Medulla oblongata (tissue), 1 donor: ENCODE data around the gene RNF208.

Experiments used
- DNase-seq: peaks from one replicate; pipeline ENCODE4 v3.0.0-alpha.2; 2015; ENCODE audit errors: extremely low spot score

RNF208 gene

DNA sequence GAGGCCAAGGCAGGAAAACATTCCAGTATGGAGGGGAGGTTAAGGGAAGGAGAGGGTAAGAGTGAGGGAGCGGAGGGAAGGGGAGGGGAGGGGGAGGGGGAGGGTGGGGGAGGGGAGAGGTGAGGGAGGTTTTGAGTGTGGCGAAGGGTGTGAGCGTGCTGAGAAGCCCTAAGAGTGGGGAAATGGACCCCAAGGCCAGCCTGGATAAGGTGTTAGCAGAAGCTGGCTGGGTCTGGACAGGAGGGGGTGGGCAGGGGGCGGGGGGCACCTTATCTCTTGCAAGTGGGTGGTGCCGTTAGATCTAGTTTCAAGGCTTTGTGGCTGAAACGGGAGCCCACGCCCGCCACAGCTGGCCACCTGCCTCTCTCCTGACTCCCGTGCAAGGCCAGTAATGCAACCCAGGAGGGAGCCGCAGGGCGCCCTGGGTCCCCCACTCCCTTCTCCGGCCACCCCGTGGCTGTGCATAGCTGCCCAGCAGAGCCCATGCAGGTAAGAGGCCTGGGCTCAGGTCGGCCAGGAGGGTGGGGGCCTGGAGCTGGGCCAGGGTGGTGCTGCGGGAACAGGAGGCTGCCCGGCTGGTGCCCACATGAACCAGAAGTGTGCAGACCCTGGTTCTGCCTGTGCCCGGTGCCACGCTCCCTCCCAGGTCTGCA lies 5.9 kb upstream of the RNF208 start:
- no peak for DNase-seq

- peak; percentile 71 for DNase-seq
Measured at GRCh38 chr9:137227054-137227852, 5.2 kb upstream of the RNF208 start, which contains the start of gene RNF224. Gene RNF224 (plus strand): TSS chr9:137227502. CDS start chr9:137228336, 834 bp downstream.

DNA sequence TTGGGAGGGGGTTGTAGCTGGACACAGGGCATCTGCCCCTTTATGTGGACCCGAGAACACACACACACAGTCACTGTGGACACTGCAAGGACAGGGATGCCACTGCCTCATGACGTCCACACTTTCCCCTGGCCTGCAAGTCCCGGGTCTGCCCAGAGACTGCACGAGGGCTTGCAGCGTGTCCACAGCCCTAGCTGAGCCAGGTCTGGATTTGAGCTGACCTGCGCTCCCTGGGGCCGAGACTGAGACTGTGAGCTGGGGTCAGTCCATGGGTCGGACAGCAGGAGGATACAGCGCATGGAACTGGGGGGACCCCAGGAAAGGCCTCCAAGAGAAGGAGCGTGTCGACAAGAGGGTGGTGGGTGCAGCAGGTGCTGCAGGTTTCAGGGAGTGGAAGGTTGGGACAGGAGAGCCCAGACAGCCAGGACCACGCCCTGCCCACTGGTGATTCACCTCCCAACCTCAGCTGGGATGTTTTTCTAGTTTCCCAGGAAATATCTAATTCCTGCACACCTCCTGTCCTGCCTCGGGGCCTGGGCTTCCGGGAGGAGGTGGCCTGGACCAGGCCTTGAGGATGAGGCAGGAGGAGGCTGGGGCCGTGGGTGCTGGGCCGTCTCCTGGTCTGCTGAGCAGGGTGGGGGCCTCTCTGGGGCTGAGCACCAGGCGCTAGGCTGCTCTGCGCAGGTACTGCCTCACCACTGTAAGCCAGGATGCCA lies 4.5 kb upstream of the RNF208 start:
- no peak for DNase-seq

- no peak for DNase-seq
Measured at GRCh38 chr9:137225699-137226331, 3.8 kb upstream of the RNF208 start.

DNA sequence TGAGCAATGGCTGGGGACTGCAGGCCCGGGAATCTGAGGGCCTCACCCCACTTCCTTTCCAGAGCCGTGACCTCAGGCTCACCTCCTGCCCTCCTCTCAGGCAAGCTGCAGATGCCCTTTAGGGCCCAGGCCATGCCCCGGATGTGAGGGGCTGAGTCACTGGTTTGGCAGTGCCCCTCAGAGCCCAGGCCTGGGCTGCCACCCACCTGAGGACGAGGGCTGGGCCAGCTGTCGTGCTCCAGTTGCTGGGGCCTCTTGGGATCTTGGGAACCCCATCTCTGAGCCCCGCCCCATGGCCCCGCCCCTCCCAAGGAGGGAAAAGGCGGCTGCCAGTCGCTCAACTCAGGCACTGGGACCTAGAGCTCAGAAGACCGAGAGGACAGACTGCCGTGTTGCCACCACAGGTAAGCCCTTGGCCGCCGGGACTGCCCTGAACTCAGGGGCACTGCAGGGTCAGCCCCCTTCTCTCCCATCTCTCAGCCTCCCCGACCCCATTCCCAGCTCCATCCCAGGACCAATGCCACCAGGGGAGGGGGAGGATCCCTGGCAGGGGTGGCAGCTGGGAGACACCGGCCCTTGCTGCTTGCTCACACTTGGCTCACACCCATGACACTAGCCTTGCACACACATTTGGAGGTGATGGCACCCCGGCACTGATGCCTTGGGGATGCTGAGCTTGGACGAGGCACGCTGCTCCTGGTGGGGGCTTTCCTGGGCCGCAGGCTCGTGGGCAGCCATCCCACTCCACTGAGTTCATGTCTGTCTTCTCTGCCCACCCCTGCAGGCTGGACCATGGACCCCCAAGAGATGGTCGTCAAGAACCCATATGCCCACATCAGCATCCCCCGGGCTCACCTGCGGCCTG lies 3.0 kb upstream of the RNF208 start, which contains the start of gene CYSRT1:
TSS of gene CYSRT1 (plus strand) at position 345 of the 865 bp plus-strand sequence. CDS start at position 793, 448 bp downstream.
- DNase-seq: no peak

DNA sequence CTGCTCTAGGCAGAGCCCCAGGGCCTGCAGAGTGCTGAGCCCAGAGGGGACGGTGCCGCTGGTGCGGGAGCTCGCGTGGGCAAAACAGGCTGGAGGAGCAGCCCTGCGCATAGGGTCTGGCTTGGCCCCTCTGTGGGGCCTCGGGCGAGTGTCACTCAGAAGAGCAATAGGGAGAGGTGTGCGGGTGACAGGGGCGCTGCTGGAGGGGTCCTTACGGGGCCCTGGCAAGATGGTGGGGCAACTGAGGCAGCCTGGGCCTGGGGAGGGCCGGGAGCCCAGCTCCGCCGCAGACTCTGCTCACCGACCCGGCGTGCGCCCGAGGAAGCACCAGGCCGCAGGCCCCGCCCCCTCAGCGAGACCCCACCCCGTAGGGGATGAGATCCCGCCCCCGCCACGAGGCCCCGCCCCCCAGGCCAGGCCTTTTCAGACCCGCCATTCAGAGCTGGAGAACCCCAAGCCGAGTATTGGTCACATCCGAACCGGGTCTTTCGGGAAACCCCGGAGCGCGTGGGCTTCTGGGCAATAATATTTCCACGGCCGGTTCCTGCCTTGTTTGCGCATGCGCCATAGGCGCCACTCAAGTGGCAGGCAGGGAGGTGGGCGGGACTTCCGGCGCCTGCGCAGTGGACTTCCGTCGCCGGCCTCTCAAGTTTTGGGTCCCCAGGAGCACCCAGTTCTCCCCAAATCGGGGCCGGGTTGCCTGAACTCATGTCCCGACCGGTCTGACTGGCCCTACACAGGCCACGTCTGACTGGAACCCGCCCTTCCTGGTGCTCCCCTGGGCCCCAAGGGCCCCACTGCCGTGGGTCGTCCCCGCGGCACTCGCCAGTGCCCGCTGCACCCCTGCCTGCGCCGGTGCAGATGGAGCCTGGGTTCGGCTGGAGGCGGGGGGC lies 1.3 kb upstream of the RNF208 start:
- DNase-seq: peak; percentile 98

DNA sequence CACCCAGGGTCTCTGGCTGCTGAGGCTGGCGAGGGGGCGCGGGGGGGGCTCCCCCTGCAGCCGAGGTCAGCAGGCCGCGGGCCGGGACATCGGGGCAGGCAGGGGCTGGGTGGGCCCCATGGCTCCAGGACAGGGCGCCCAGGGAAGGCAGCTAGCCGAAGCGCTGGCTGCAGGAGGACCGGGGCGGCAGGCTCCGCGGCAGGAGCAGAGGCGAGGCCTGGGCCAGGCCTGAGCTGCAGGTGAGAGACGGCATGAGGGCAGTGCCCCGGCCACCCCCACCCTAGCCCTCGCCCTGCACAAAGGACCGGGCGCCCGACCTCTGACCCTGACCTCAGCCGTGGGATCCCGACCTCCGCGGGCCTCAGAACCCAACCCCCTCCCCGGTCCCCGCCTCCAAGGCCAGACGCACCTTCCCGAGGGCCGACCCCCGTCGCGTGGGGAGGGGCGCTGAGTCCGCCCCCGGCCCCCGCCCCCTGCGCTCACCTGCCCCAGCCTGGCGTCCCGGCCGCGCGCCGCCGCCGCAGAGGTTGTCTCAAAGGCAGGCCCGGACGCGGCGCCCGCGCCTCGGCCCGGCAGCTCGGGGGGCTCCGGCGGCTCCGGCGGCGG lies 431 bp downstream of the RNF208 start:
- no peak for DNase-seq

DNA sequence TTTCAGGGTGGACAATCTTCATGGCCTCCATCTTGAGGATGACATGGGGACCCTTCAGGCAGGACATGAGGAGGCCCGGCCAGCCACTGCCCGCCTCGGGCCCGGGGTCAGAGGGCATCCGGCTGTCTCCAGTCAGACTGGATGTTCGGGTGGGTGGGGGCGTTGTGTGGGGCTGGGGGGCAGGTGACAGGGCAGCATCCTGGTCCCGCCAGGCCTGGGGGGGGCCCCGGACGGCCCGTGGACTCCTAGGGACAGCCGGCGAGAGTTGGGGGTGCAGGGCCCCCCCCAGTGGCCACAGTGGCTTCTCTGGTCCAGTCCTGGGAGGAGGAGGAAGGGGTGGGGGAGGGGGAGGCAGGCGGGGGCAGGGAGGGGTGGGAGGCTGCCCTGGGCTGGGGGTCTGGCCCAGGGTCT lies 940 bp downstream of the RNF208 start:
- no peak for DNase-seq

GRCh38 chr9:137220317-137221094 lies 1.5 kb downstream of the RNF208 start:
- no peak for DNase-seq

DNA sequence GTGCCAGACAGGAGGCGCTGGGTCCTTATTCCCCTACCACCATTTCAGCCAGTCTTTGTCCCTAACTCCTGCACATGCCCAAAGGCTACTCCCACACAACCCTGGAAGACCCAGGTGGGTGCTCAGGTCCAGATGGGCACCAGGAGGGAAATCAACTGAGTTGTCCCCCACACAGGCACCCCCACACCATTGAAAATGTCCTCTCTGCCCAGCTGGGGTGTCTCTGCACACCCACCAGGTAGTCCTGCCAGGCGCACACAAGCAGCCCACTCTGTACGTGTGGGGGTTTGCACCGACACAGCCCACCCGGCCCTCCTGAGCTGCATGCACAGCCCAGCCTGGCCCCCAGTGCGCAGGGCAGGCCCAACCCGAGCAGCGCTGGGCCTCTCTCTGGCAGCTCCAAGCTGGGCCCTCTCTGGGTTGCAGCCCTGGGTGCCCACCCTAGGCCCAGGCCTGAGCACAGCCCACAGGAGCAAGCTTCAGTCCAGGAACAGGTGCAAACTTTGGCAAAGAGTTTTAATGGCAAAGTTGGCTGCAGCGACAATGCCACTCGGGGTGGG lies 2.2 kb downstream of the RNF208 start:
- DNase-seq: no peak

- no peak for DNase-seq
Measured at GRCh38 chr9:137218754-137219271, 3.2 kb downstream of the RNF208 start.

DNA sequence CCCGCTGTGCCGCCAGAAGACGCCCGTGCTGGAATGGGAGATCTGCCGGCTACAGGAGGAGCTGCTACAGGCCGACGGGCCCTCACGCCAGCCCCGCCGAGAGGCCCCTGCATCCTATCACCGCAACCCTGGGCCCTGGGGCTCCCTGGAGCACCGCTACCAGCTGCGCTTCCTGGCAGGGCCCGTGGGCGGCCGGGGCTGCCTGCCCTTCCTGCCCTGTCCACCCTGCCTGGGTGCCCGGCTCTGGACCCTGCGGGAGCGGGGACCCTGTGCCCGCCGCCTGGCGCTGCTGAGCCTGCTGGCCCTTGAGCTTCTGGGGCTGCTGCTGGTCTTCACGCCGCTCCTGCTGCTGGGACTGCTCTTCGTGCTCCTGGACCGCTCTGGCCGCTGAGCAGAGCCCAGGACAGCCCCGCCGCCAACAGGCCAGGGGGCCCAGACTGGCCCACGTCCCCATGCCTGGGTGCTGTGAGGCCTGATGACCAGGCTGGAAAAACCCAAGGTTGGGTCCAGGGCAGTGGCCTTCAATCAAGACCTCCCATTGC lies 3.8 kb downstream of the RNF208 start:
- DNase-seq: no peak

GRCh38 chr9:137217276-137218211 lies 4.5 kb downstream of the RNF208 start:
- DNase-seq: no peak

GRCh38 chr9:137216188-137216965 lies 5.7 kb downstream of the RNF208 start:
- no peak for DNase-seq

GRCh38 chr9:137215196-137215986 lies 6.6 kb downstream of the RNF208 start:
- no peak for DNase-seq
